ENCODE results near the gene CHD6. TPM values are rescaled to one million over a fixed set of nuclear protein-coding genes. Genes with fewer than 3 reads are reported as not detected.

CHD6 gene
- polyA plus RNA-seq, 1 donor (not counting 4 experiments of a cell fraction or from before 2014, with no cell fraction given): 6.8 TPM

DNA sequence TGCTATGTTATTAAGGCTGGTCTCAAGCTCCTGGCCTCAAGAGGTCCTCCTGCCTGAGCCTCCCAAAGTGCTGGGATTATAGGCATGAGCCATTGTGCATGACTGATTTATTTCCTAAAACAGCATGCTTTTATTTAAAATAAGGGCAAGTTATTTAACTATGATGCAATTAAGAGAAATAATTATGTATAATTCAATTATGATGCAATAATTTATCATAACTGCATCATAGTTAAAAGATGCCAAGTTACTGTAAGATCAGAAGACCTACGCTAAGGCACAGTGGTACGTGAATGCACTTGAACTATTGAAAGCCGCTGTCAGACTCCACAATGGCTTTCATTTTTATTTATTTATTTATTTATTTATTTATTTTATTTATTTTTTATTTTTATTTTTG, 227.3 kb downstream of the CHD6 start:
- FAIRE-seq: no peak

DNA sequence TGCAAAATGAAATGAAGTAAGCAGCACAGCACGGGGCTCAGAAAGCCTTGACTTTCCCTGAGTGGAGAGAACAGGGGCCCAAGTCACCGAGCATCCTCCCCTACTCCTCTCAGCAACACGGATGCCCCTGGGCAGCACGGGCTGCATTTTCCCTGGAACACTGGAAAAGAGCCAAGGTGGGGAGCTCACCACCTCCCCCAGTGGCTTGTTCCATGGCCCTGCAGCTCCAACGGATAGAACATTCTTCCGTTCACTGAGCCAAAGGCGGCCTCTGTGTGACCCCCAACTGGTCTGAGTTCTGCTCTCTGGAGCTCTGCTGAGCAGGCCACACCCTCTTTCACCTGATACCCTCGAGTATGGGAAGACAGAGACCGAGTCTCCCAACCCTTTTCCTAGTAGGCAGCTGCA, 230.7 kb downstream of the CHD6 start:
- Histone ChIP-seq H3K27ac (ENCODE audit: control insufficient read depth, insufficient read depth, low read length) (no peak overlapping the region), H4K20me1 (ENCODE audit: control insufficient read depth, extremely low read depth, insufficient read depth, low read length) (no peaks in the 10 kb centered on the region), H2AFZ (ENCODE audit: control insufficient read depth, low read length) (no peak overlapping the region), H3K9ac (ENCODE audit: control insufficient read depth, extremely low read depth, insufficient read depth, low read length) (no peak overlapping the region), H3K4me3 (ENCODE audit: control insufficient read depth in 2 of 3, extremely low read depth in 1 of 3, insufficient read depth in 2 of 3, low read depth in 1 of 3, low read length in 3 of 3) (no peak overlapping the region), H3K4me2 (ENCODE audit: control insufficient read depth, extremely low read depth, insufficient read depth, low read depth, low read length) (no peak overlapping the region), H3K79me2 (ENCODE audit: control insufficient read depth, insufficient read depth, low read length) (no peaks in the 10 kb centered on the region), H3K4me1 (ENCODE audit: control insufficient read depth, extremely low read depth, insufficient read depth, low read length) (peaks cover 9% of the 10 kb centered on the region), H3K27me3 (ENCODE audit: control insufficient read depth, extremely low read depth, insufficient read depth, low read length) (no peaks in the 10 kb centered on the region), H3K9me3 (ENCODE audit: control insufficient read depth, low read depth, low read length) (no peaks in the 10 kb centered on the region), H3K36me3 (ENCODE audit: control insufficient read depth in 2 of 2, extremely low read depth in 1 of 2, insufficient read depth in 2 of 2, low read length in 2 of 2) (no peaks in the 10 kb centered on the region), H3K9me1 (ENCODE audit: control insufficient read depth, extremely low read depth, insufficient read depth, low read length) (peaks cover 2% of the 10 kb centered on the region)
- TF ChIP-seq EZH2 (IDR thresholded peaks at IDR 0.05; ENCODE audit: low read length): no peak
- TF ChIP-seq, protein P1, sequence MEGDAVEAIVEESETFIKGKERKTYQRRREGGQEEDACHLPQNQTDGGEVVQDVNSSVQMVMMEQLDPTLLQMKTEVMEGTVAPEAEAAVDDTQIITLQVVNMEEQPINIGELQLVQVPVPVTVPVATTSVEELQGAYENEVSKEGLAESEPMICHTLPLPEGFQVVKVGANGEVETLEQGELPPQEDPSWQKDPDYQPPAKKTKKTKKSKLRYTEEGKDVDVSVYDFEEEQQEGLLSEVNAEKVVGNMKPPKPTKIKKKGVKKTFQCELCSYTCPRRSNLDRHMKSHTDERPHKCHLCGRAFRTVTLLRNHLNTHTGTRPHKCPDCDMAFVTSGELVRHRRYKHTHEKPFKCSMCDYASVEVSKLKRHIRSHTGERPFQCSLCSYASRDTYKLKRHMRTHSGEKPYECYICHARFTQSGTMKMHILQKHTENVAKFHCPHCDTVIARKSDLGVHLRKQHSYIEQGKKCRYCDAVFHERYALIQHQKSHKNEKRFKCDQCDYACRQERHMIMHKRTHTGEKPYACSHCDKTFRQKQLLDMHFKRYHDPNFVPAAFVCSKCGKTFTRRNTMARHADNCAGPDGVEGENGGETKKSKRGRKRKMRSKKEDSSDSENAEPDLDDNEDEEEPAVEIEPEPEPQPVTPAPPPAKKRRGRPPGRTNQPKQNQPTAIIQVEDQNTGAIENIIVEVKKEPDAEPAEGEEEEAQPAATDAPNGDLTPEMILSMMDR (optimal IDR thresholded peaks at IDR 0.05 in 1 of 3, IDR thresholded peaks at IDR 0.05 in 1 of 3, conservative IDR thresholded peaks at IDR 0.05 in 1 of 3; ENCODE audit: extremely low read depth in 1 of 3, insufficient read depth in 2 of 3, low read length in 3 of 3): no peak
- dilution Hi-C loops (cut with MboI; ENCODE audit: extremely low pct_ligation_motif_present, low sequenced_read_pairs): no loop called here
- FAIRE-seq (no peak), DNase-seq (ENCODE audit: low read depth, low spot score) (no peak)

More for the DNA sequence above, 227.3 kb downstream of the CHD6 start:
- no peak overlapping the region for H3K27ac ChIP-seq (ENCODE audit: control insufficient read depth, insufficient read depth, low read length)
- H3K79me2 ChIP-seq (ENCODE audit: control insufficient read depth, insufficient read depth, low read length): no peaks in the 10 kb centered on the region
- no peak for DNase-seq (ENCODE audit: low read depth, low spot score)
- no peaks in the 10 kb centered on the region for H3K9me3 ChIP-seq (ENCODE audit: control insufficient read depth, low read depth, low read length)
- peaks cover 17% of the 10 kb centered on the region for H3K4me1 ChIP-seq (ENCODE audit: control insufficient read depth, extremely low read depth, insufficient read depth, low read length)
- dilution Hi-C loops (cut with MboI; ENCODE audit: extremely low pct_ligation_motif_present, low sequenced_read_pairs): no loop called here
- H3K4me2 ChIP-seq (ENCODE audit: control insufficient read depth, extremely low read depth, insufficient read depth, low read depth, low read length): no peak overlapping the region
- H4K20me1 ChIP-seq (ENCODE audit: control insufficient read depth, extremely low read depth, insufficient read depth, low read length): no peaks in the 10 kb centered on the region
- H2AFZ ChIP-seq (ENCODE audit: control insufficient read depth, low read length): no peak overlapping the region
- H3K36me3 ChIP-seq (ENCODE audit: control insufficient read depth in 2 of 2, extremely low read depth in 1 of 2, insufficient read depth in 2 of 2, low read length in 2 of 2): no peaks in the 10 kb centered on the region
- no peaks in the 10 kb centered on the region for H3K27me3 ChIP-seq (ENCODE audit: control insufficient read depth, extremely low read depth, insufficient read depth, low read length)
- H3K9me1 ChIP-seq (ENCODE audit: control insufficient read depth, extremely low read depth, insufficient read depth, low read length): peaks cover 2% of the 10 kb centered on the region
- H3K4me3 ChIP-seq (ENCODE audit: control insufficient read depth in 2 of 3, extremely low read depth in 1 of 3, insufficient read depth in 2 of 3, low read depth in 1 of 3, low read length in 3 of 3): no peak overlapping the region
- H3K9ac ChIP-seq (ENCODE audit: control insufficient read depth, extremely low read depth, insufficient read depth, low read length): no peak overlapping the region
- no peak for TF ChIP-seq EZH2 (IDR thresholded peaks at IDR 0.05; ENCODE audit: low read length)
- TF ChIP-seq, protein P1 (optimal IDR thresholded peaks at IDR 0.05 in 1 of 3, IDR thresholded peaks at IDR 0.05 in 1 of 3, conservative IDR thresholded peaks at IDR 0.05 in 1 of 3; ENCODE audit: extremely low read depth in 1 of 3, insufficient read depth in 2 of 3, low read length in 3 of 3): no peak

Data from keratinocyte (primary cell).